Measurements from ENCODE around the gene TRIM44.

Gene TRIM44

GRCh38 chr11:35632301-35632700 is 30.3 kb upstream of the TRIM44 start:
- peak; percentile 24 for DNase-seq (ENCODE audit: low read depth)
- TF ChIP-seq, protein P1, sequence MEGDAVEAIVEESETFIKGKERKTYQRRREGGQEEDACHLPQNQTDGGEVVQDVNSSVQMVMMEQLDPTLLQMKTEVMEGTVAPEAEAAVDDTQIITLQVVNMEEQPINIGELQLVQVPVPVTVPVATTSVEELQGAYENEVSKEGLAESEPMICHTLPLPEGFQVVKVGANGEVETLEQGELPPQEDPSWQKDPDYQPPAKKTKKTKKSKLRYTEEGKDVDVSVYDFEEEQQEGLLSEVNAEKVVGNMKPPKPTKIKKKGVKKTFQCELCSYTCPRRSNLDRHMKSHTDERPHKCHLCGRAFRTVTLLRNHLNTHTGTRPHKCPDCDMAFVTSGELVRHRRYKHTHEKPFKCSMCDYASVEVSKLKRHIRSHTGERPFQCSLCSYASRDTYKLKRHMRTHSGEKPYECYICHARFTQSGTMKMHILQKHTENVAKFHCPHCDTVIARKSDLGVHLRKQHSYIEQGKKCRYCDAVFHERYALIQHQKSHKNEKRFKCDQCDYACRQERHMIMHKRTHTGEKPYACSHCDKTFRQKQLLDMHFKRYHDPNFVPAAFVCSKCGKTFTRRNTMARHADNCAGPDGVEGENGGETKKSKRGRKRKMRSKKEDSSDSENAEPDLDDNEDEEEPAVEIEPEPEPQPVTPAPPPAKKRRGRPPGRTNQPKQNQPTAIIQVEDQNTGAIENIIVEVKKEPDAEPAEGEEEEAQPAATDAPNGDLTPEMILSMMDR (IDR thresholded peaks at IDR 0.05; ENCODE audit: insufficient read depth, low read depth, low read length, missing control alignments): no peak
- no peak overlapping the region for H3K4me3 ChIP-seq (ENCODE audit: low read length)

- DNase-seq (ENCODE audit: low read depth): no peak
- no peak overlapping the region for H3K4me3 ChIP-seq (ENCODE audit: low read length)
- TF ChIP-seq, protein P1 (IDR thresholded peaks at IDR 0.05; ENCODE audit: insufficient read depth, low read depth, low read length, missing control alignments): no peak
Observed at GRCh38 chr11:35633827-35634423, 28.6 kb upstream of the TRIM44 start.

DNA sequence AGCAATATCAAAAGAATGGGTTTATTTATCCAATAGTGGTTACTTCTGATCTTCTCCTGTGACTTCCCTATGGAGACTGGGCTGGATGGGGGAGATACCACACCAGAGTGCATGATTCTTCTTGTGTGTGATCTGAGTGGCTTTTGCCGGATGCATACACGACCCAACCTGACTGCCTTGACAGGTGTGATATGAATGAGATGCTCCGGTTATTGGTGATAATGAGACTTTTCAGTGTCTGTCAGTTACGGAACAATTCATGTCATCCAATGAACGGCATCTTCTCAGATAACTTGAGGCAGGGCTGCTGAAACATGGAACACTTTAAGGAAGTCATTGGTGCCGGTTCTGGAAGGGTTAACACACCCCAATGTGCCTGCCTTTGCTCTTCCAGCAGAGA is 26.6 kb upstream of the TRIM44 start:
- DNase-seq (ENCODE audit: low read depth): no peak
- TF ChIP-seq, protein P1 (IDR thresholded peaks at IDR 0.05; ENCODE audit: insufficient read depth, low read depth, low read length, missing control alignments): no peak
- no peak overlapping the region for H3K4me3 ChIP-seq (ENCODE audit: low read length)

- TF ChIP-seq, protein P1 (IDR thresholded peaks at IDR 0.05; ENCODE audit: insufficient read depth, low read depth, low read length, missing control alignments): no peak
- no peak overlapping the region for H3K4me3 ChIP-seq (ENCODE audit: low read length)
- DNase-seq (ENCODE audit: low read depth): peak; percentile 46
Observed at GRCh38 chr11:35639591-35640179, 22.9 kb upstream of the TRIM44 start.

GRCh38 chr11:35641171-35641897 is 21.2 kb upstream of the TRIM44 start:
- no peak for DNase-seq (ENCODE audit: low read depth)
- H3K4me3 ChIP-seq (ENCODE audit: low read length): no peak overlapping the region
- TF ChIP-seq, protein P1 (IDR thresholded peaks at IDR 0.05; ENCODE audit: insufficient read depth, low read depth, low read length, missing control alignments): no peak

- no peak overlapping the region for H3K4me3 ChIP-seq (ENCODE audit: low read length)
- DNase-seq (ENCODE audit: low read depth): no peak
- TF ChIP-seq, protein P1 (IDR thresholded peaks at IDR 0.05; ENCODE audit: insufficient read depth, low read depth, low read length, missing control alignments): no peak
Observed at GRCh38 chr11:35641964-35642363, 20.6 kb upstream of the TRIM44 start.
